H1 (cell line): ENCODE data around the gene FGF14. TPM values are rescaled to one million over a fixed set of nuclear protein-coding genes. Genes with fewer than 3 reads are reported as not detected.

ENCODE experiments used
- CTCF ChIA-PET: fragments of 300-600 bp; sonication (Branson Sonifier 250); formaldehyde crosslinking; loops from one replicate; lab custom pipeline; 2021; ENCODE audit not compliant: partially characterized antibody; lab: Charles Lee
- POLR2A ChIA-PET: fragments of 300-600 bp; sonication (Branson Sonifier 250); formaldehyde crosslinking; loops from one replicate; lab custom pipeline; 2021; ENCODE audit warnings: inconsistent platforms; ENCODE audit not compliant: partially characterized antibody; lab: Charles Lee
- DNase-seq, 2 experiments: peaks; one replicate each; pipeline versions ENCODE4 v3.0.0 to v3.0.0-alpha.2; 2010 to 2022; ENCODE audit warnings: low spot score in 2 of 2, low read depth in 1 of 2, mixed read lengths in 1 of 2
- FAIRE-seq: peaks from 2 replicates; lab custom pipeline; 2011; peaks lifted over from hg19 to GRCh38; lab: Jason Lieb, UNC
- H2AFZ ChIP-seq: 2 replicates; pipeline ENCODE4 v1.8.1; 2012; ENCODE audit warnings: low read length, inconsistent platforms
- H2AK5ac ChIP-seq: 2 replicates; pipeline ENCODE4 v1.6.1; 2013; ENCODE audit warnings: low read depth, low read length
- H2BK120ac ChIP-seq: replicated peaks from 2 replicates; pipeline ENCODE3; 2013; ENCODE audit warnings: low read depth, low read length, inconsistent platforms
- H2BK12ac ChIP-seq: 2 replicates; pipeline ENCODE4 v1.6.1; 2013; ENCODE audit warnings: low read depth, low read length
- H2BK15ac ChIP-seq: 2 replicates; pipeline ENCODE4 v1.6.1; 2013; ENCODE audit warnings: low read length
- H2BK20ac ChIP-seq: 2 replicates; pipeline ENCODE4 v1.6.1; 2013; ENCODE audit warnings: low read length
- H2BK5ac ChIP-seq: 2 replicates; pipeline ENCODE4 v1.6.1; 2013; ENCODE audit warnings: low read depth, low read length
- H3K14ac ChIP-seq: 2 replicates; pipeline ENCODE4 v1.6.1; 2013; ENCODE audit warnings: inconsistent platforms; ENCODE audit not compliant: insufficient read length
- H3K18ac ChIP-seq: 2 replicates; pipeline ENCODE4 v1.6.1; 2013; ENCODE audit warnings: low read length; ENCODE audit errors: extremely low read depth
- H3K23ac ChIP-seq: 2 replicates; pipeline ENCODE4 v1.6.1; 2013; ENCODE audit warnings: inconsistent platforms; ENCODE audit not compliant: insufficient read length
- H3K23me2 ChIP-seq: 2 replicates; pipeline ENCODE4 v1.6.1; 2013; ENCODE audit warnings: low read depth, low read length
- H3K27ac ChIP-seq: 2 replicates; pipeline ENCODE4 v1.6.1; 2011; ENCODE audit warnings: low read depth, low read length, inconsistent platforms
- H3K27me3 ChIP-seq, 4 experiments: replicated peaks in 1 of 4; 1 replicate in 1 of 4; 2 replicates in 3 of 4; pipeline versions ENCODE4 v1.6.1 to v1.8.1; 2011 to 2013; ENCODE audit warnings: low read length in 3 of 4, mild to moderate bottlenecking in 3 of 4, inconsistent platforms in 2 of 4, mixed read lengths in 2 of 4, moderate library complexity in 1 of 4; ENCODE audit not compliant: control insufficient read depth in 3 of 4, insufficient read depth in 3 of 4; ENCODE audit errors: extremely low read depth in 1 of 4
- H3K36me3 ChIP-seq, 4 experiments: 2 replicates each; pipeline versions ENCODE4 v1.6.1 to v1.8.1; 2011 to 2013; ENCODE audit warnings: mild to moderate bottlenecking in 4 of 4, low read length in 3 of 4, moderate library complexity in 2 of 4, control low read depth in 1 of 4, inconsistent platforms in 1 of 4; ENCODE audit not compliant: insufficient read depth in 4 of 4, control insufficient read depth in 2 of 4
- H3K4ac ChIP-seq: replicated peaks from 2 replicates; pipeline ENCODE3; 2013; ENCODE audit warnings: low read length, low read depth, mixed read lengths, inconsistent platforms; ENCODE audit not compliant: insufficient read length
- H3K4me1 ChIP-seq, 4 experiments: replicated peaks in 1 of 4; 1 replicate in 1 of 4; 2 replicates in 3 of 4; pipeline versions ENCODE4 v1.6.1 to v1.8.1; 2011 to 2013; ENCODE audit warnings: low read length in 3 of 4, inconsistent platforms in 2 of 4, mixed read lengths in 1 of 4; ENCODE audit not compliant: insufficient read depth in 4 of 4, control insufficient read depth in 3 of 4
- H3K4me2 ChIP-seq, 2 experiments: 2 replicates each; pipeline versions ENCODE4 v1.6.1 to v1.8.1; 2011 to 2013; ENCODE audit warnings: low read depth in 2 of 2, low read length in 2 of 2, control low read depth in 1 of 2, inconsistent platforms in 1 of 2, mild to moderate bottlenecking in 1 of 2; ENCODE audit not compliant: insufficient read depth in 1 of 2
- H3K4me3 ChIP-seq, 4 experiments: fragments of 200-600, 300-600 bp in 1 of 4; sonication (generic), shearing (Covaris generic), sonication (Bioruptor Twin) in 1 of 4; 2 replicates each; pipeline versions ENCODE4 v1.5.1 to v1.8.1; 2011 to 2016; ENCODE audit warnings: low read length in 4 of 4, low read depth in 3 of 4, control low read depth in 2 of 4, inconsistent platforms in 2 of 4, mild to moderate bottlenecking in 2 of 4, mixed read lengths in 1 of 4, moderate library complexity in 1 of 4; ENCODE audit not compliant: insufficient read depth in 2 of 4; ENCODE audit errors: extremely low read depth in 1 of 4
- H3K56ac ChIP-seq: replicated peaks from 2 replicates; pipeline ENCODE3; 2013; ENCODE audit warnings: low read depth, mild to moderate bottlenecking, mixed read lengths, low read length, inconsistent platforms; ENCODE audit not compliant: insufficient read length
- H3K79me1 ChIP-seq: 2 replicates; pipeline ENCODE4 v1.6.1; 2013; ENCODE audit warnings: low read depth, low read length, control low read depth
- H3K79me2 ChIP-seq, 2 experiments: 2 replicates each; pipeline versions ENCODE4 v1.6.1 to v1.8.1; 2012 to 2013; ENCODE audit warnings: low read length in 2 of 2, mild to moderate bottlenecking in 2 of 2, inconsistent platforms in 1 of 2; ENCODE audit not compliant: insufficient read depth in 2 of 2, control insufficient read depth in 1 of 2
- H3K9ac ChIP-seq, 4 experiments: replicated peaks in 1 of 4; 1 replicate in 1 of 4; 2 replicates in 3 of 4; pipeline versions ENCODE4 v1.6.1 to v1.8.1; 2011 to 2013; ENCODE audit warnings: low read depth in 3 of 4, low read length in 3 of 4, control low read depth in 2 of 4, mild to moderate bottlenecking in 2 of 4, moderate library complexity in 2 of 4, inconsistent platforms in 1 of 4; ENCODE audit errors: extremely low read depth in 1 of 4
- H3K9me3 ChIP-seq, 2 experiments: 2 replicates each; pipeline versions ENCODE4 v1.6.1 to v1.8.1; 2012 to 2013; ENCODE audit warnings: mild to moderate bottlenecking in 2 of 2, moderate library complexity in 2 of 2, control low read depth in 1 of 2, inconsistent platforms in 1 of 2, low read depth in 1 of 2, low read length in 1 of 2, mixed read lengths in 1 of 2; ENCODE audit not compliant: insufficient read depth in 2 of 2
- H4K20me1 ChIP-seq, 2 experiments: replicated peaks in 1 of 2; 2 replicates each; pipeline versions ENCODE3 to v1.8.1; 2011 to 2013; ENCODE audit warnings: inconsistent platforms in 2 of 2, low read length in 2 of 2, mild to moderate bottlenecking in 1 of 2; ENCODE audit not compliant: insufficient read depth in 2 of 2, control insufficient read depth in 1 of 2
- H4K5ac ChIP-seq: 2 replicates; pipeline ENCODE4 v1.6.1; 2013; ENCODE audit warnings: low read length, low read depth, mixed read lengths, inconsistent platforms; ENCODE audit not compliant: insufficient read length
- H4K8ac ChIP-seq: 2 replicates; pipeline ENCODE4 v1.8.0; 2013; ENCODE audit warnings: mild to moderate bottlenecking, moderate library complexity, low read length, inconsistent platforms; ENCODE audit not compliant: insufficient read depth; ENCODE audit errors: extremely low read depth
- H4K91ac ChIP-seq: replicated peaks from 2 replicates; pipeline ENCODE3; 2013; ENCODE audit warnings: low read length, mixed read lengths, inconsistent platforms; ENCODE audit not compliant: insufficient read length
- GABPA ChIP-seq: IDR thresholded peaks from 2 replicates; pipeline ENCODE4 v1.6.1; 2011; ENCODE audit warnings: mild to moderate bottlenecking, low read length, moderate library complexity, borderline replicate concordance; ENCODE audit not compliant: insufficient read depth
- WGBS, 2 experiments: shearing (Covaris generic) in 1 of 2; methylation state at CpG; one replicate each; pipeline versions ENCODE4 v1.1.6 to v1.1.7; 2013 to 2015; ENCODE audit warnings: low lambda C conversion rate in 2 of 2, mixed read lengths in 2 of 2, inconsistent platforms in 1 of 2, low coverage in 1 of 2, missing lambda C conversion rate in 1 of 2; ENCODE audit not compliant: insufficient replicate concordance in 2 of 2, insufficient coverage in 1 of 2, insufficient read length in 1 of 2; ENCODE audit errors: extremely low coverage in 1 of 2, missing lambda C conversion rate in 1 of 2; 5-methylcytosine and 5-hydroxymethylcytosine counted together
- polyA plus RNA-seq, 7 experiments: library from polyadenylated mRNA; depleted of rRNA in 3 of 7; stranded (reverse) in 5 of 7; unstranded in 2 of 7; fragments of >200 nt in 5 of 7; fragments of 200-250 nt in 2 of 7; gene quantifications; 1 replicate in 5 of 7; 2 replicates in 1 of 7; 4 replicates in 1 of 7; pipeline versions ENCODE4 v1.2.1 to v1.2.3, GENCODE V29; 2011 to 2013; ENCODE audit warnings: missing spikeins in 2 of 7, mixed read lengths in 2 of 7
- total RNA-seq: library from RNA; stranded (reverse); fragmentation: NEBNext Ultra II Directional; extraction: Animal tissue kit (Norgen Biotek cat#: 25700); gene quantifications from 2 replicates; pipeline ENCODE4 v1.2.1, GENCODE V29; 2021
- TF ChIP-seq, protein P1 (sequence below): IDR thresholded peaks from 2 replicates; pipeline ENCODE4 v1.6.1; 2011; ENCODE audit warnings: low read depth, mild to moderate bottlenecking, low read length; ENCODE audit not compliant: insufficient read depth

FGF14 gene
- total and polyA plus RNA-seq, 2 of the 8 experiments (the other 6 are each of a cell fraction or from before 2014, with no cell fraction given): 0.05 to 0.58 TPM

DNA sequence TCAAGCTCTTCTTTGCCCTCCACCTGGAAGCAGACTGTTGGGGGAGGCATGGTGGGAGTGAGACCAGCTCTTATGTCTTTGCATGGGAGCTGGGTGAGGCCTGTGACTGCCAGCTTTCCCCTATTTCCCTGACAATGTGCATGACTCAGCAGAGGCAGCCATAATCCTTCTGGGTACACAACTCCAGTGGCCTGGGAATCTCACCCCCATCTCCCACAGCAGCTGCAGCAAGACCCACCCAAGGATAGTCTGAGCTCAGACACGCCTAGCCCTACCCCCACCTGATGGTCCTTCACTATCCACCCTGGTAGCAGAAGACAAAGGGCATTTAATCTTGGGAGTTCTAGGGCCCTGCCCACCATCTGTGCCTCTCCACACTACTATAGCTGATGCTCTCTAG, 41.4 kb upstream of the FGF14 start:
- no peak overlapping the region for H2BK20ac ChIP-seq
- H3K9ac ChIP-seq: no peak overlapping the region
- no peak overlapping the region for H2BK15ac ChIP-seq
- DNase-seq (no peak), FAIRE-seq (no peak)
- H2BK5ac ChIP-seq: no peak overlapping the region
- H4K20me1 ChIP-seq: no peaks in the 10 kb centered on the region
- 100% methylated on average over 1 of the region's 1 CpG; no CpG with 5 or more reads in 1 of the 2 experiments for WGBS, 2 experiments
- no peak overlapping the region for H3K18ac ChIP-seq
- H3K14ac ChIP-seq: no peak overlapping the region
- H2BK12ac ChIP-seq: no peak overlapping the region
- POLR2A ChIA-PET: no interaction called here
- H3K23ac ChIP-seq: no peak overlapping the region
- H3K9me3 ChIP-seq: no peaks in the 10 kb centered on the region
- H3K56ac ChIP-seq: no peak overlapping the region
- H3K4me2 ChIP-seq: no peak overlapping the region
- H3K27ac ChIP-seq: no peak overlapping the region
- no peaks in the 10 kb centered on the region for H3K36me3 ChIP-seq
- peak overlapping the region; percentile 70 for H2AFZ ChIP-seq
- TF ChIP-seq GABPA: no peak
- TF ChIP-seq, protein P1, sequence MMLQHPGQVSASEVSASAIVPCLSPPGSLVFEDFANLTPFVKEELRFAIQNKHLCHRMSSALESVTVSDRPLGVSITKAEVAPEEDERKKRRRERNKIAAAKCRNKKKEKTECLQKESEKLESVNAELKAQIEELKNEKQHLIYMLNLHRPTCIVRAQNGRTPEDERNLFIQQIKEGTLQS: no peak
- H3K79me2 ChIP-seq: no peaks in the 10 kb centered on the region
- H4K5ac ChIP-seq: no peak overlapping the region
- no peaks in the 10 kb centered on the region for H3K79me1 ChIP-seq
- no peaks in the 10 kb centered on the region for H3K27me3 ChIP-seq
- H4K91ac ChIP-seq: no peak overlapping the region
- no peak overlapping the region for H2AK5ac ChIP-seq
- H3K23me2 ChIP-seq: peaks cover 1% of the 10 kb centered on the region; the same call in 1 of the 2 replicates
- CTCF ChIA-PET: interaction anchor here (0.7 to 1.7 kb wide), 7 partner anchors 14 to 302 kb away, joined by 3 to 4 read pairs (median 4); no protein-coding TSS in a partner anchor
- H3K4me3 ChIP-seq: no peak overlapping the region
- H3K4me1 ChIP-seq: no peaks in the 10 kb centered on the region
- no peak overlapping the region for H2BK120ac ChIP-seq
- H3K4ac ChIP-seq: no peak overlapping the region
- H4K8ac ChIP-seq: no peak overlapping the region
